ENCODE results near the gene UNC5CL.

GRCh38 chr6:41083072-41083471 lies 44.1 kb upstream of the UNC5CL start:
- no peak for TF ChIP-seq CTCF (IDR thresholded peaks at IDR 0.05)
- TF ChIP-seq RELA (CRISPR knock-in tag; IDR thresholded peaks at IDR 0.05; ENCODE audit: borderline replicate concordance) = no peak
- TF ChIP-seq, protein P1, sequence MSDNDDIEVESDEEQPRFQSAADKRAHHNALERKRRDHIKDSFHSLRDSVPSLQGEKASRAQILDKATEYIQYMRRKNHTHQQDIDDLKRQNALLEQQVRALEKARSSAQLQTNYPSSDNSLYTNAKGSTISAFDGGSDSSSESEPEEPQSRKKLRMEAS (CRISPR knock-in tag; IDR thresholded peaks at IDR 0.05) = no peak
- no peak for TF ChIP-seq ZNF232 (CRISPR knock-in tag; IDR thresholded peaks at IDR 0.05)
- no peak for TF ChIP-seq GTF2I (CRISPR knock-in tag; conservative IDR thresholded peaks at IDR 0.05)
- no peak for TF ChIP-seq JUN (CRISPR knock-in tag; IDR thresholded peaks at IDR 0.05)
- TF ChIP-seq USF2 (CRISPR knock-in tag; IDR thresholded peaks at IDR 0.05) = no peak
- TF ChIP-seq, protein P2, sequence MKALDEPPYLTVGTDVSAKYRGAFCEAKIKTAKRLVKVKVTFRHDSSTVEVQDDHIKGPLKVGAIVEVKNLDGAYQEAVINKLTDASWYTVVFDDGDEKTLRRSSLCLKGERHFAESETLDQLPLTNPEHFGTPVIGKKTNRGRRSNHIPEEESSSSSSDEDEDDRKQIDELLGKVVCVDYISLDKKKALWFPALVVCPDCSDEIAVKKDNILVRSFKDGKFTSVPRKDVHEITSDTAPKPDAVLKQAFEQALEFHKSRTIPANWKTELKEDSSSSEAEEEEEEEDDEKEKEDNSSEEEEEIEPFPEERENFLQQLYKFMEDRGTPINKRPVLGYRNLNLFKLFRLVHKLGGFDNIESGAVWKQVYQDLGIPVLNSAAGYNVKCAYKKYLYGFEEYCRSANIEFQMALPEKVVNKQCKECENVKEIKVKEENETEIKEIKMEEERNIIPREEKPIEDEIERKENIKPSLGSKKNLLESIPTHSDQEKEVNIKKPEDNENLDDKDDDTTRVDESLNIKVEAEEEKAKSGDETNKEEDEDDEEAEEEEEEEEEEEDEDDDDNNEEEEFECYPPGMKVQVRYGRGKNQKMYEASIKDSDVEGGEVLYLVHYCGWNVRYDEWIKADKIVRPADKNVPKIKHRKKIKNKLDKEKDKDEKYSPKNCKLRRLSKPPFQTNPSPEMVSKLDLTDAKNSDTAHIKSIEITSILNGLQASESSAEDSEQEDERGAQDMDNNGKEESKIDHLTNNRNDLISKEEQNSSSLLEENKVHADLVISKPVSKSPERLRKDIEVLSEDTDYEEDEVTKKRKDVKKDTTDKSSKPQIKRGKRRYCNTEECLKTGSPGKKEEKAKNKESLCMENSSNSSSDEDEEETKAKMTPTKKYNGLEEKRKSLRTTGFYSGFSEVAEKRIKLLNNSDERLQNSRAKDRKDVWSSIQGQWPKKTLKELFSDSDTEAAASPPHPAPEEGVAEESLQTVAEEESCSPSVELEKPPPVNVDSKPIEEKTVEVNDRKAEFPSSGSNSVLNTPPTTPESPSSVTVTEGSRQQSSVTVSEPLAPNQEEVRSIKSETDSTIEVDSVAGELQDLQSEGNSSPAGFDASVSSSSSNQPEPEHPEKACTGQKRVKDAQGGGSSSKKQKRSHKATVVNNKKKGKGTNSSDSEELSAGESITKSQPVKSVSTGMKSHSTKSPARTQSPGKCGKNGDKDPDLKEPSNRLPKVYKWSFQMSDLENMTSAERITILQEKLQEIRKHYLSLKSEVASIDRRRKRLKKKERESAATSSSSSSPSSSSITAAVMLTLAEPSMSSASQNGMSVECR (CRISPR knock-in tag; IDR thresholded peaks at IDR 0.05; ENCODE audit: borderline replicate concordance) = no peak
- no peak for TF ChIP-seq ZNF671 (CRISPR knock-in tag; IDR thresholded peaks at IDR 0.05)
- TF ChIP-seq ESRRA (CRISPR knock-in tag; IDR thresholded peaks at IDR 0.05; ENCODE audit: borderline replicate concordance) = no peak
- no peak for TF ChIP-seq ATF2 (CRISPR knock-in tag; IDR thresholded peaks at IDR 0.05; ENCODE audit: borderline replicate concordance, low read depth)
- no peak for TF ChIP-seq HMGXB4 (CRISPR knock-in tag; IDR thresholded peaks at IDR 0.05)
- TF ChIP-seq NFYB (CRISPR knock-in tag; conservative IDR thresholded peaks at IDR 0.05; ENCODE audit: low read depth) = no peak

All from WTC11 (cell line).